ENCODE data around the gene GNAI3.

DNA sequence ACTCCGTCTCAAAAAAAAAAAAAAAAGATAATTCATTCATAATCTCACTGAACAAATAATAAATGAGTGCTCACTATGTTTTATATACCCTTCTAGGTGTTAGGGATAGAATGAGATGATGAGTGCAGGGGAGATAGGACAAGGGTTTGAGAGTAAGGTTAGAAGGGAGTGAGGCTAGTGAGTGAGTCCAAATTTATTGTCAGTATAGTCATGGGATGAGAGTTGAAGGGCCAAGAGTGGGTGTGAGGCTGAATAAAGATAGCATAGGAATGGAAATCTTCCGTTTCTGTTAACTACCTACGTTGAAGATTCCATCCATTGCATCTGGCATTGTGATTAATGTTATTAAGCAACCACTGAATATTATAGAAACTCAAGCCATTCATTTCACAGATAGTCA lies 16.8 kb downstream of the GNAI3 start:
- no peak for TF ChIP-seq POLR2AphosphoS5 (IDR thresholded peaks at IDR 0.05; ENCODE audit: insufficient read depth in 1 of 2, low read depth in 1 of 2)
- TF ChIP-seq, protein P1, sequence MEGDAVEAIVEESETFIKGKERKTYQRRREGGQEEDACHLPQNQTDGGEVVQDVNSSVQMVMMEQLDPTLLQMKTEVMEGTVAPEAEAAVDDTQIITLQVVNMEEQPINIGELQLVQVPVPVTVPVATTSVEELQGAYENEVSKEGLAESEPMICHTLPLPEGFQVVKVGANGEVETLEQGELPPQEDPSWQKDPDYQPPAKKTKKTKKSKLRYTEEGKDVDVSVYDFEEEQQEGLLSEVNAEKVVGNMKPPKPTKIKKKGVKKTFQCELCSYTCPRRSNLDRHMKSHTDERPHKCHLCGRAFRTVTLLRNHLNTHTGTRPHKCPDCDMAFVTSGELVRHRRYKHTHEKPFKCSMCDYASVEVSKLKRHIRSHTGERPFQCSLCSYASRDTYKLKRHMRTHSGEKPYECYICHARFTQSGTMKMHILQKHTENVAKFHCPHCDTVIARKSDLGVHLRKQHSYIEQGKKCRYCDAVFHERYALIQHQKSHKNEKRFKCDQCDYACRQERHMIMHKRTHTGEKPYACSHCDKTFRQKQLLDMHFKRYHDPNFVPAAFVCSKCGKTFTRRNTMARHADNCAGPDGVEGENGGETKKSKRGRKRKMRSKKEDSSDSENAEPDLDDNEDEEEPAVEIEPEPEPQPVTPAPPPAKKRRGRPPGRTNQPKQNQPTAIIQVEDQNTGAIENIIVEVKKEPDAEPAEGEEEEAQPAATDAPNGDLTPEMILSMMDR (IDR thresholded peaks at IDR 0.05) = no peak

Measured in vagina (tissue), 2 donors.